Endothelial cell of umbilical vein (primary cell): ENCODE measurements around the gene COL4A2. TPM values are rescaled to one million over a fixed set of nuclear protein-coding genes. Genes with fewer than 3 reads are reported as not detected.

Experiments
- BruUV-seq: library from RNA; stranded (reverse); fragments of 400-500 nt; replicated peaks from 2 replicates; lab custom pipeline; 2021; lab: Mats Ljungman, UMichigan
- CTCF ChIA-PET: fragments of 300-600, 350-600 bp; sonication (Branson Sonifier 250); formaldehyde crosslinking; loops from one replicate; lab custom pipeline; 2021; ENCODE audit warnings: antibody characterized with exemption, inconsistent platforms; lab: Charles Lee
- POLR2A ChIA-PET: fragments of 300-600, 350-600 bp; sonication (Branson Sonifier 250); formaldehyde crosslinking; loops from one replicate; lab custom pipeline; 2021; ENCODE audit warnings: antibody characterized with exemption, inconsistent platforms; lab: Charles Lee
- DNase-seq: peaks from one replicate; pipeline ENCODE4 v3.0.0-alpha.2; 2011; ENCODE audit warnings: low read depth, low spot score
- FAIRE-seq: peaks from 2 replicates; lab custom pipeline; 2011; peaks lifted over from hg19 to GRCh38; lab: Jason Lieb, UNC
- H2AFZ ChIP-seq: 2 replicates; pipeline ENCODE4 v1.6.0; 2012; ENCODE audit warnings: low read depth, low read length, control low read depth, inconsistent platforms
- H3K27ac ChIP-seq: 2 replicates; pipeline ENCODE4 v1.5.1; 2011; ENCODE audit warnings: low read depth, mild to moderate bottlenecking, control low read depth, low read length, moderate library complexity; ENCODE audit not compliant: insufficient read depth
- H3K27me3 ChIP-seq, 2 experiments: 2 replicates each; pipeline versions ENCODE4 v1.6.0 to v1.6.1; 2011; ENCODE audit warnings: low read length in 2 of 2, mixed read lengths in 1 of 2; ENCODE audit not compliant: control insufficient read depth in 2 of 2, insufficient read depth in 2 of 2
- H3K36me3 ChIP-seq, 2 experiments: 2 replicates in 1 of 2; 3 replicates in 1 of 2; pipeline ENCODE4 v1.5.1; 2011; ENCODE audit warnings: low read length in 2 of 2, mild to moderate bottlenecking in 1 of 2, moderate library complexity in 1 of 2; ENCODE audit not compliant: control insufficient read depth in 2 of 2, insufficient read depth in 2 of 2; ENCODE audit errors: extremely low read depth in 1 of 2
- H3K4me1 ChIP-seq: 3 replicates; pipeline ENCODE4 v1.5.1; 2011; ENCODE audit warnings: mild to moderate bottlenecking, low read length; ENCODE audit not compliant: control insufficient read depth, insufficient read depth; ENCODE audit errors: extremely low read depth
- H3K4me2 ChIP-seq: 2 replicates; pipeline ENCODE4 v1.6.1; 2011; ENCODE audit warnings: low read length, control low read depth, mixed read lengths; ENCODE audit not compliant: insufficient read depth
- H3K4me3 ChIP-seq, 3 experiments: fragments of 200-600 bp in 1 of 3; sonication (generic), shearing (Covaris generic) in 1 of 3; replicated peaks in 1 of 3; 2 replicates each; pipeline ENCODE4 v1.5.1; 2011 to 2016; ENCODE audit warnings: control low read depth in 3 of 3, low read length in 3 of 3, mild to moderate bottlenecking in 2 of 3, inconsistent platforms in 1 of 3, low read depth in 1 of 3, moderate library complexity in 1 of 3; ENCODE audit not compliant: insufficient read depth in 1 of 3
- H3K79me2 ChIP-seq: 2 replicates; pipeline ENCODE4 v1.6.0; 2012; ENCODE audit warnings: low read length, inconsistent platforms; ENCODE audit not compliant: control insufficient read depth, insufficient read depth
- H3K9ac ChIP-seq: replicated peaks from 2 replicates; pipeline ENCODE3; 2011; ENCODE audit warnings: low read length, control low read depth; ENCODE audit not compliant: insufficient read depth; ENCODE audit errors: extremely low read depth
- H3K9me1 ChIP-seq: replicated peaks from 3 replicates; pipeline ENCODE4 v1.6.0; 2011; ENCODE audit warnings: mild to moderate bottlenecking, low read length; ENCODE audit not compliant: control insufficient read depth, insufficient read depth; ENCODE audit errors: extremely low read depth
- H3K9me3 ChIP-seq: replicated peaks from 2 replicates; pipeline ENCODE4 v1.5.1; 2012; ENCODE audit warnings: low read length, inconsistent platforms; ENCODE audit not compliant: control insufficient read depth, insufficient read depth
- H4K20me1 ChIP-seq: replicated peaks from 2 replicates; pipeline ENCODE3; 2011; ENCODE audit warnings: mild to moderate bottlenecking, low read length; ENCODE audit not compliant: control insufficient read depth, insufficient read depth; ENCODE audit errors: extremely low read depth
- EZH2 ChIP-seq: IDR thresholded peaks from 2 replicates; pipeline ENCODE4 v1.6.1; 2012; ENCODE audit warnings: borderline replicate concordance, low read depth, mild to moderate bottlenecking, moderate library complexity, low read length, inconsistent platforms; ENCODE audit not compliant: severe bottlenecking
- FOS ChIP-seq: IDR thresholded peaks from 2 replicates; pipeline ENCODE4 v1.6.1; 2011; ENCODE audit warnings: mild to moderate bottlenecking, low read length, moderate library complexity, borderline replicate concordance; ENCODE audit not compliant: insufficient read depth
- GATA2 ChIP-seq: IDR thresholded peaks from 2 replicates; pipeline ENCODE4 v1.7.0; 2011; ENCODE audit warnings: low read depth, mild to moderate bottlenecking, moderate library complexity, mixed read lengths, low read length; ENCODE audit not compliant: insufficient read length, insufficient read depth
- JUN ChIP-seq: IDR thresholded peaks from 2 replicates; pipeline ENCODE4 v1.6.1; 2011; ENCODE audit warnings: borderline replicate concordance, low read depth; ENCODE audit not compliant: insufficient read length, insufficient read depth
- MAX ChIP-seq: IDR thresholded peaks from 2 replicates; pipeline ENCODE4 v1.6.1; 2011; ENCODE audit not compliant: insufficient read depth, insufficient read length
- MYC ChIP-seq: IDR thresholded peaks from one replicate; pipeline ENCODE4 v1.6.1; 2011; ENCODE audit warnings: mild to moderate bottlenecking, low read depth, low read length
- POLR2A ChIP-seq: IDR thresholded peaks from 2 replicates; pipeline ENCODE4 v1.6.1; 2012; ENCODE audit warnings: low read depth, mild to moderate bottlenecking, control low read depth, low read length
- POLR2AphosphoS5 ChIP-seq: IDR thresholded peaks from 2 replicates; pipeline ENCODE4 v1.6.1; 2012; ENCODE audit warnings: low read depth, mild to moderate bottlenecking, control low read depth, low read length, moderate library complexity; ENCODE audit not compliant: insufficient read depth
- dilution Hi-C: fragments of 300-500 bp; cut with MboI; formaldehyde crosslinking; loops from one replicate; pipeline ENCODE4 v1.15.0; 2019; ENCODE audit warnings: low sequenced_read_pairs; ENCODE audit not compliant: extremely low pct_ligation_motif_present
- intact Hi-C: fragments of 100-400 bp; cut with micrococcal nuclease; formaldehyde crosslinking; loops from one replicate; pipeline ENCODE4 v1.10.0; 2022
- polyA plus RNA-seq, 4 experiments: library from polyadenylated mRNA; depleted of rRNA in 3 of 4; stranded (reverse) in 3 of 4; unstranded in 1 of 4; fragments of >200 nt; gene quantifications; 2 replicates each; pipeline versions ENCODE4 v1.2.1 to v1.2.3, GENCODE V29; 2011 to 2012; ENCODE audit warnings: missing spikeins in 1 of 4
- total RNA-seq: library from RNA; stranded (reverse); gene quantifications from 2 replicates; pipeline ENCODE4 v1.2.3, GENCODE V29; 2021
- TF ChIP-seq, protein P1 (sequence below), 2 donors: IDR thresholded peaks; 1 replicate in 1 of 2; 2 replicates in 1 of 2; pipeline ENCODE4 v1.5.1; 2011; ENCODE audit warnings: low read length in 2 of 2, mild to moderate bottlenecking in 2 of 2, moderate library complexity in 2 of 2, control low read depth in 1 of 2, inconsistent platforms in 1 of 2, low read depth in 1 of 2; ENCODE audit not compliant: insufficient read depth in 1 of 2; ENCODE audit errors: extremely low read depth in 1 of 2

The COL4A2 gene
- total and polyA plus RNA-seq, 2 donors (not counting 3 experiments of a cell fraction or from before 2014, with no cell fraction given): 792 to 940 TPM

GRCh38 chr13:110455444-110455843, 148.4 kb downstream of the COL4A2 start:
- CTCF ChIA-PET: interaction anchor here (0.6 to 2.2 kb wide), 51 partner anchors 8 to 1989 kb away, joined by 3 to 22 read pairs (median 4); partner anchors contain the start of genes ANKRD10 and RAB20
- TF ChIP-seq POLR2AphosphoS5 (no peak), GATA2 (no peak), POLR2A (no peak), FOS (no peak), EZH2 (no peak), MYC (no peak), JUN (no peak), MAX (no peak)
- TF ChIP-seq, protein P1, sequence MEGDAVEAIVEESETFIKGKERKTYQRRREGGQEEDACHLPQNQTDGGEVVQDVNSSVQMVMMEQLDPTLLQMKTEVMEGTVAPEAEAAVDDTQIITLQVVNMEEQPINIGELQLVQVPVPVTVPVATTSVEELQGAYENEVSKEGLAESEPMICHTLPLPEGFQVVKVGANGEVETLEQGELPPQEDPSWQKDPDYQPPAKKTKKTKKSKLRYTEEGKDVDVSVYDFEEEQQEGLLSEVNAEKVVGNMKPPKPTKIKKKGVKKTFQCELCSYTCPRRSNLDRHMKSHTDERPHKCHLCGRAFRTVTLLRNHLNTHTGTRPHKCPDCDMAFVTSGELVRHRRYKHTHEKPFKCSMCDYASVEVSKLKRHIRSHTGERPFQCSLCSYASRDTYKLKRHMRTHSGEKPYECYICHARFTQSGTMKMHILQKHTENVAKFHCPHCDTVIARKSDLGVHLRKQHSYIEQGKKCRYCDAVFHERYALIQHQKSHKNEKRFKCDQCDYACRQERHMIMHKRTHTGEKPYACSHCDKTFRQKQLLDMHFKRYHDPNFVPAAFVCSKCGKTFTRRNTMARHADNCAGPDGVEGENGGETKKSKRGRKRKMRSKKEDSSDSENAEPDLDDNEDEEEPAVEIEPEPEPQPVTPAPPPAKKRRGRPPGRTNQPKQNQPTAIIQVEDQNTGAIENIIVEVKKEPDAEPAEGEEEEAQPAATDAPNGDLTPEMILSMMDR (IDR thresholded peaks at IDR 0.05; ENCODE audit: extremely low read depth in 1 of 2, insufficient read depth in 1 of 2, low read depth in 1 of 2, low read length in 2 of 2): no peak
- dilution Hi-C loops: no loop called here
- H3K4me2 ChIP-seq: no peak overlapping the region
- intact Hi-C loops: loop anchor here (5.0 kb wide), 1 partner anchor 362 kb away; no protein-coding TSS in a partner anchor
- H4K20me1 ChIP-seq: no peaks in the 10 kb centered on the region
- BruUV-seq: no TSS peak
- no peaks in the 10 kb centered on the region for H3K4me1 ChIP-seq
- peaks cover 13 to 20% of the 10 kb centered on the region in 2 experiments for H3K36me3 ChIP-seq
- no peaks in the 10 kb centered on the region for H3K9me3 ChIP-seq
- POLR2A ChIA-PET: no interaction called here
- H2AFZ ChIP-seq: no peak overlapping the region
- no peaks in the 10 kb centered on the region for H3K79me2 ChIP-seq
- H3K9me1 ChIP-seq: no peaks in the 10 kb centered on the region
- DNase-seq (no peak), FAIRE-seq (peak; percentile 21)
- no peaks in the 10 kb centered on the region for H3K27me3 ChIP-seq
- no peak overlapping the region for H3K4me3 ChIP-seq
- H3K9ac ChIP-seq: no peak overlapping the region
- no peak overlapping the region for H3K27ac ChIP-seq
